Measurements from ENCODE around the gene ANKS1B.
A peak's percentile ranks its signal among the peaks of the same experiment; 100 is the strongest.

The ANKS1B gene

DNA sequence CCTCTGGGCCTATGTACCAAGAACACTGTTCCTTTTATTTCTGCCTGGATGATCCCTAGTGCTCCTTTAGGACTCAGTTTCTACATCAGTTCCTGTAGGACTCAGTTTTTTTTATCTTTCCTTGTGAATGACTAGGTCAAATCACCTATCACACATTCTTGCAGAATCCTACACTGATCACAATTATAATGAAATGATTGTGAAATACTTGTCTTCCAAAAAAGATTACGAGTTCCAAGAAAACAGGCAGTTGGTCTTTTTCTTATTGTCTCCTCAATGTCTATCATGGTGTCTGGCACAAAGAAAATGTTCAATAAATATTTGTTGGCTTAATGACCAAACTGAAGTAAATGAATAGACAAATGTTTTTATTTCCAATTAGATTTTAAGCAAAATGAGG, 432.7 kb downstream of the ANKS1B start:
- DNase-seq = no peak

DNA sequence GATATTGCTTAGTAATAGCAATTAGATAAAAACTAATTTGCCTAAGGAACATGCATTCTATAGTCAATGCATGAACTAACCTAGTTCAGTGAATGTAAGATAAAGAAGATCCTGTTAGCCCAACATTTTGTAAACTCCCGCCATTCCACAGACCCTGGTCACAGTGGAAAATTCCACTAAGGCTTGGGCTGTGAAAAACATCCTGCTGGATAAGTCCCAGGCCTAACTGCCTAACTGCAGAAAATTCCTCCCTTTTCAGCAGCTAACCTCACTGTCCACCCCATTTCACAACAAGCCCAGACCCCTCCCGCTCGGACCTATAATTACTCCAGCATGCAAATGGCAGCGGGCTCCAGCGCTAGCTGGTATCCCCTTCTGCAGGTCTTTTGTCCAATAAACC, 435.1 kb downstream of the ANKS1B start:
- no peak for DNase-seq

DNA sequence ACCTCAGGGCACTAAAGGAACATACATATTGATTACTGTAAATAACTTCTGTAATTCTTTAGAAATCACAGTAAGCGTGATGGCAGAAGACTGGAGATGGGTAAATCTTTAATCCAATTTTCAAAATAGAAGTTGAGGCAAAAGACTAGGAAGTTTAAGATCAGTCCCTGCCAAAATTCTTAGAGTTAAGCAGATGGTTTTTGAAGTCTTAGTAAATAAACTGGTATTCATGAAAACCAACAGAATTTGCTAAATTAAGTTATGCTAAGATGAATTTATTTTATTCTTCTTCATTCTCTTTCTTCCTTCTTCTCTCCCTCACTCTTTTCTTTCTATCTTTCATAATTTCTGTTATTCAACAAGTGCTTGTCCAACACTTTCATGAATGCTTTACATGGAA, 435.5 kb downstream of the ANKS1B start:
- no peak for DNase-seq

DNA sequence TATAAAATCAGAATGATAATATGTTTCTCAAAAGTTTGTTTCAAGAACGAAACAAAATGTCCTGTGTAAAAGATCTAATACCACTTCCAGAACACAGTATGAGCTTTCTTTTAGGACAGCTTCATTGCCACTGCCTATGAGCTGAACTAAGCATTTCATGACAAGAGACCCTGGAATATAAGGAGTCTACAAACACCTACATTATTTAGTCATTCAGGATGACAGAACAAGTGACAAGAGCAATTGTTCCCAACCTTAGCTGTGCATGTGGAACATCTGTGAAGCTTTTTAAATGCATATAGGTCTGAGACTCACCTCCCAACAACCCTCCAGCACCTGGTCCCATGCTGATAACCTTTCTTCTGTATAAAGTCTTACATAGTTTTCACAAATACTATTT, 440.3 kb downstream of the ANKS1B start:
- no peak for DNase-seq

GRCh38 chr12:99529966-99530365, 454.8 kb downstream of the ANKS1B start:
- DNase-seq = no peak

GRCh38 chr12:99528478-99528877, 456.3 kb downstream of the ANKS1B start:
- DNase-seq = no peak

- no peak for DNase-seq
Observed at GRCh38 chr12:99523853-99524252, 460.9 kb downstream of the ANKS1B start.

- no peak for DNase-seq
Observed at GRCh38 chr12:99522456-99522855, 462.3 kb downstream of the ANKS1B start.

- no peak for DNase-seq
Observed at GRCh38 chr12:99521664-99522063, 463.1 kb downstream of the ANKS1B start.

GRCh38 chr12:99513066-99513465, 471.7 kb downstream of the ANKS1B start:
- DNase-seq = no peak

DNA sequence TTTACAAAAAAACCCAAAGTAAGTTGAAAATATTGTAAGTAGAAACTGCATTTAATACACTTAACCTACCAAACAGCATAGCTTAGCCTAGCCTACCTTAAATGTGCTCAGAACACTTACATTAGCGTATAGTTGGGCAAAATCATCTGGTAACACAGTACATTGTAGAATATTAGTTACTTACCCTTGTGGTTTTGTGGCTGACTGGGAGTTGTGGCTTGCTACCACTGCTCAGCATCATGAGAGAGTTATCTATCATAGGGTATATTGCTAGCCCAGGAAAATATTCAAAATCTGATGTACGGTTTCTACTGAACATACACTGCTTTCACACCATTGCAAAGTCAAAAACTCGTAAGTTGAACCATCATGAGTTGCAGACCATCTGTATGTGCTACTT, 478.9 kb downstream of the ANKS1B start:
- DNase-seq = no peak

DNA sequence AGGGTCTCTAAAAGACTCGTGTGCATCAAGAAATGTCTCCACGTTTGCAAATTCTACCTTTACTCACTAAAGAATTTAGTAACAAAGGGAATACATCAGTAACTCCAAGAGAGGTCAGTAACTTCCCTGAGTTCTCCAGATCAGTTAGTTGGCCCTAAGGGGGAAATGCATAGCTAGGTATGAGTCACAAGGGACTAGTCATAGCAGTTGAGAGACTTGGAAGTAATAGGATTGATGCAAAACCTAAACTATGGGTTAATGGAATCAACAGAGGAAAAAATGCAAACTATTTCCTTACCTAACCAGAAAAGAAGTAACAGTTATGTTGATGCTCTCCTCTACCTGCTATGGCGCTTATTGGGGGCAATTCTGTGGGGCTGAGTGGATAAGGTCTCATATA, 486.0 kb downstream of the ANKS1B start:
- no peak for DNase-seq

- peak; percentile 71 to 78 for DNase-seq
Observed at GRCh38 chr12:99495799-99496198, 488.9 kb downstream of the ANKS1B start.

- no peak for DNase-seq
Observed at GRCh38 chr12:99493197-99493596, 491.5 kb downstream of the ANKS1B start.

DNA sequence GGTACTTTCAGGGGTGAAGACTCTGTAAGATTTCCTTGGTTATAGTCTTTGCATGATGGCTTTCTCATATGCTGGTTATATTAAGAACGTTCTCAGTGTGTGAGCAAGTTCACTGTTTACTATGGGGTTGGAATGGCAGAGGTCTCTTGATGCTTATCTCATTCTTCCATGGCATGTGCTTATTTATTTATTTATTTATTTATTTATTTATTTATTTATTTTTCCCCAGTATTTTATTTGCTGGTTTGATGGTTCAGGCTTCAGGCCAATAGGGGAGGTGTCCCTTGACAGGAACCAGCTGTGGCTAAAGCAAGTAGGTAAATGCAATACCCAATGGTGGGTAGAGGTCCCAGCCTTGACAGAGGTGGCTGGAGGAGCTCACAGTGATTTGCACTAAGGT, 498.5 kb downstream of the ANKS1B start:
- DNase-seq = no peak

GRCh38 chr12:99479149-99479548, 505.6 kb downstream of the ANKS1B start:
- no peak for DNase-seq

DNA sequence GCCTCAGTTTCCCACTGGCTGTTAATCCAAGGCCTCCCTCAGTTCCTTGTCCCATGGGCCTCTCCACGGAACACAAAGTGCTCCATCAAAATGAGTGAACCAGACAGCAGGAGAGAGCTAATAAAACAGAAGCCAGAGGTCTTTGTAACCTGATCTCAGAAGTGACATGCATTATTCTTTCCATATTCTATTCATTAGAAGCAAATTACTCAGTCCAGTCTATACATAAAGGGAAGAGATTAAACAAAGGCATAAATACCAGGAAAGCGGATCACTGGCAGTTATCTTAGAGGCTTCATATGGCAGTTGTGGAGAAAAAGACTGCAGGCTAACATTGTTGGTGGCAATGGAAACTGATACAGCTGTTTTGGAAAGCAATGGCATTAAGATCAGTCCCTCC, 507.8 kb downstream of the ANKS1B start:
- DNase-seq = peak; percentile 32 to 74

DNA sequence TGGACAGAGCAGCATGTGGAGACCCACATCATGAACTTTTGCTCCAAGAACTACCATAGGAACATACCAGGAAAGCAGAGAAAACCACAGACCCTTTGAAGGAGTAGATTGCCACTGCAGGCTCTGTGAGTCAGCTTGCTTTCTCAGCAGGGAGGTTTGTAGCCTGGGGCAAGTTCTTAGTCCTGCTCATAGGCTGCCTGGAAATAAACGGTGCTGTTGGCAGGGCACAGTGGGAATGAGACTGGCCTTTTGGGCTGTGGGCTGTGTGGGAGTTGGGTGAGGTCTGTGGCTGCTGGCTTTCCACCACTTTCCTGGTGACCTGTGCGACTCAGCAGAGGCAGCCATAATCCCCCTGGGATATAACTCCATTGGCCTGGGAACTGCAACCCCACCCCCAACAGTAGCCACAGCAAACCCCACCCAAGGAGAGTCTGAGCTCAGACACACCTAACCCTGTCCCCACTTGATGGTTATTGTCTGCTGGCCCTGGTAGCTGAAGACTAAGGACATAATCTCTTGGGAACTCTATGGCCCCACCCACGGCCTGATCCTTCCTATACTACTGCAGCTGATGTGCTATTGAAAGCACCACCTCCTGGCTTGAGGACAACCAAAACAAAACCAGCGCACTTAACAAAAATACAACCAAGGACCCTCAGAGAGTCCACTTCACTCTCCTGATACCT, 529.2 kb downstream of the ANKS1B start:
- no peak for DNase-seq

DNA sequence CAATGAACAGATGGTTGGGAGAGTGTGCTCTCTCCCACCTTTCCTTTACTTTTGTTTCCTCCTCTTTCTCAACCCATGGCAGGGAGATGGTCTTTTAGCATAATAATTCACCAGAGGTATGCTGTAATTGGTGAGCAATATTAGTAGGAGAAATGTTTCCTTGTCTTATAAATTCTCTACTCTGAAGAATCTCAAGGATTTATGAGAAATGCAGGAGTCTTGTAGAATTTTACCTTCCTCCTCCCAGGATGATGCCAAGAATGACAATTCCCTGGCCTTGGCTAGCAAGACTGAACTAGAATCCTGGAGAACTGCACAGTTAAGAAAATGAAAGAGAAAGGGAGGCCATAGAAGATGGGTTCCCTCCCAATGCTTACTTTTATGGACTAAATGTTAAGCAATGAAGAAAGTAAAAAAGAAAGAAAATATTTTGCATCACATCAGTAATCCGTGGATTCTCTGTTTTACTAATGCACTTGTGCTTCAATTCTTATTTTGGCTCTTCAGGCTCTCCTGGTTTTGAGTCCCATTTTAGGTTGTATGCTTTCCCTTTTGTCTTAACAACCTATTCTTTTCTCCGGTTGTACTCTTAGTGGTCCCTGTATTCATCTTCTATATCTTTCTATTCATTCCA, 530.1 kb downstream of the ANKS1B start:
- DNase-seq = no peak

DNA sequence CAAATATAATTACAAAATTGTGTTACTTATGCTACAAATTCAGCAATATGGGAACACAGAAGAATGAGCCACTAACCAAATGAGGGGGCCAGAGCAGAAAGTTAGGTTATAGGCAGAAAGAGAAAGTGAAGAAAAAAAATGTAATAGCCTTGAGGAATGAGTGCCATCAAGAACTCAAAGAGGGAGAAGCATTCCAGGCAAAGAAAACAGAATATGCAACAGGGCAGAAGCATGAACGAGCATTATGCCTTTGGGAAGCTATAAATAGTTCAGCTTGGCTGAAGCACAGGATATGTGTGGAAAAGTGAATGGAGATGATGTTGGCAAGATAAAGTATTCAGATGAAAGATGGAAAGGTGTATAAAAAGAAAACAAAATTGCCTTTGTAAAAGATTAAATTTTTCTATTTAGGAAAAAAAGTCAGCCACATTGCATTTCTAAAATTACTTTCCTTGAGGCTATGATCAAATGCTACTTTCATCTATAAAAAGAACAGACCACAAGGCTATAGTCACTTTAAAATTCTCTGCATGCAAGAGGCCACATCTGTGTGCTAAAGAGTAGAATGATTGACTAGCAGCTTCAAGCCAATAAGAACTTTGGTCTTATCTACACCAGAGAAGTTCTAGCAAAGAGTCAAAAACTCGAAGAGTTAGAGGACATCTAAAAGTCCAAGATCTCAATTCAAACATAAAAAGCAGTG, 530.7 kb downstream of the ANKS1B start:
- DNase-seq = no peak

DNA sequence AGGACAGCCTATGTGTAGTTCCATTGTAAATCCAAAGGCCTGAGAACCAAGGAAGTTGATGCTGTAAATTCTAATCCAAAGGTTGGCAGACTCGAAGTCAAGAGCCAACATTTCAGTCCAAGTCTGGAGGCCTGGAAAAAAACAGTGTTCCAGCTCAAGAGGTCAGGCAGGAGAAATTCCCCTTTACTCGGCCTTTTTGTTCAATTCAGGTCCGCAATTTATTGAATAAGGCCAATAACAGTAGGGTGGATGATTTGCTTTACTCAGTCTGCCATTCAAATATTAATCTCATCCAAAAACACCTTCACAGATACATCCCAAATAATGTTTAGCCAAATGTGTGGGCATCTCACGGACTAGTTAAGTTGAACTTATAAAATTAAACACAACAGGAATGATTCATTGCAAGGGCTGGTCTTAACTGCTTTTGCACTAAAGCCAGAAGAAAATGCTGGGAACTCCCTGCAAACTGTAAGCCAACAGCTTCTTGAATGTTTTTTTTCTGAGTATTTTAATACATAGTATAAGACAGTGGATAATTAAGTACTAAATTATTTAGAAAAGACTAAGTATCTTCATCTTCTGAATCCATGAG, 534.6 kb downstream of the ANKS1B start:
- no peak for DNase-seq

DNA sequence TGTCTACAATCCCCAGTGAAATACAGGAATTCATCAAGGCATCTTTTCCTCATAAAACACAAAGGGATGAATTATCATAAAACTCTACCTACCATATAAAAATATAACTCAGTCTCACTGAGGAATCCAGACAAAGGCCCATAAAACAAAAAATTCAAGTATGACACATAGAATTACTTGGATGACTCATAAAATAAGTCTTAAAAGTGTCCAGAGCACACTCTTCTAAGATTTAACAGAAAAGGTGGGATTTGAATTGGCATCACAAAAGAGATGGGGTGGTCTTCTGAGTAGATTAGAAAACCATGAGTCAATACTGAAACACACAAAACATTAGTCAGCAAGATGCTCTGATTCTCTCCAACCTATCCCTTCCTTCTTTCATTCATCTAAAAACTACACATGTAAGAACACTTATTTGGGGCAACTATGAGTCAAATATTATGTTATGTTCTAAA, 539.8 kb downstream of the ANKS1B start:
- DNase-seq = no peak

DNA sequence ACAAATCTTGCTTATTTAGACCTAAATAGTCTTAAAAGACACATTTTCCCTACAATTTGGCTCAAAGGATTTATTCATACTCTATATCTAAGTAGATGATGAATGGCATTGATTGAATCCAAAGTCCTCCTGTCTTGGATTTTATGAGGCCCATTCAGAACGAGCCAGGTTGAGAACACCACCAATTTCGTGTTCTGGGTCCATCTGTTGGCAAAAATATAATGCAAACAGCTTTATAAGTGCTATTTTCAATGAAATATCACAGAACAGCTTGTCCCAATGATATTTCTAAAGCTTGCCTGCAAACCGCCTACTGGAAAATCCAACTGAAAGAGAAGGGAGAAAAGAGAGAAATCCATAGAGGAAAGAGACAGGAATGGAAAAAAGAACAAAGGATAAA, 542.0 kb downstream of the ANKS1B start:
- no peak for DNase-seq

DNA sequence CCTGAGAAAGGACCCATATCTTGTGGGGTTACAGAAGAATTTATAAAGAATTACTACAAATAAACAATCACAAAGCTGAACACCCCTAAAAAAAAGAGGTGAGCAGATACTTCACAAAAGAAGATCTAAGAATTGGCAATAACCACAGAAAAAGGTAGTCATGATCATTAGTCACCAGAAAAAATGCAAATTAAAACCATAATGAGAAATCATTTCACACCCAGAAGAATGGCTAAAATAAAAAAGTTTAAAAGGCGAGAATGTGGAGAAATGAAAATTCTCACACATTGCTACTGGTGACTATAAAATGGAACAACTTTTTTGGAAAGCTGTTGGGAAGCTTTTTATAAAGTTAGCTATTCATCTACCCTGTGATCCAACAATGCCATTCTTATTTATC, 545.3 kb downstream of the ANKS1B start:
- no peak for DNase-seq

Data from NCI-H1930 (cell line).